Mesendoderm (in vitro differentiated cells): ENCODE results near the gene B3GNT9.
A peak's percentile ranks its signal among the peaks of the same experiment; 100 is the strongest.

Experiments used
- DNase-seq: peaks from one replicate; pipeline ENCODE4 v3.0.0; 2013
- H2AK5ac ChIP-seq: 2 replicates; pipeline ENCODE4 v1.6.1; 2013; ENCODE audit warnings: low read length, inconsistent platforms
- H2BK120ac ChIP-seq: 2 replicates; pipeline ENCODE4 v1.6.1; 2013; ENCODE audit warnings: low read depth, mild to moderate bottlenecking, low read length, moderate library complexity, mixed read lengths
- H2BK15ac ChIP-seq: replicated peaks from 2 replicates; pipeline ENCODE4 v1.6.1; 2013; ENCODE audit warnings: low read depth, mild to moderate bottlenecking, moderate library complexity
- H2BK5ac ChIP-seq: 2 replicates; pipeline ENCODE4 v1.6.1; 2013; ENCODE audit warnings: low read length, inconsistent platforms
- H3K18ac ChIP-seq: 2 replicates; pipeline ENCODE4 v1.6.1; 2013; ENCODE audit warnings: mild to moderate bottlenecking, low read length, mixed read lengths
- H3K23ac ChIP-seq: one replicate; pipeline ENCODE4 v1.6.1; 2013; ENCODE audit warnings: low read length
- H3K27ac ChIP-seq: 2 replicates; pipeline ENCODE4 v1.5.1; 2013; ENCODE audit warnings: low read depth, mild to moderate bottlenecking, inconsistent platforms, low read length, moderate library complexity
- H3K27me3 ChIP-seq: 2 replicates; pipeline ENCODE4 v1.6.1; 2013; ENCODE audit warnings: low read length, control low read depth, mild to moderate bottlenecking, inconsistent platforms; ENCODE audit not compliant: insufficient read depth, poor library complexity
- H3K36me3 ChIP-seq: 2 replicates; pipeline ENCODE4 v1.6.1; 2013; ENCODE audit warnings: low read length, inconsistent platforms; ENCODE audit not compliant: control insufficient read depth, insufficient read depth
- H3K4ac ChIP-seq: one replicate; pipeline ENCODE4 v1.6.1; 2013; ENCODE audit warnings: low read depth, mild to moderate bottlenecking, low read length, moderate library complexity
- H3K4me1 ChIP-seq: 2 replicates; pipeline ENCODE4 v1.6.1; 2013; ENCODE audit warnings: low read depth, low read length, inconsistent platforms; ENCODE audit not compliant: control insufficient read depth
- H3K4me2 ChIP-seq: 2 replicates; pipeline ENCODE4 v1.6.1; 2013; ENCODE audit warnings: low read length
- H3K4me3 ChIP-seq: 2 replicates; pipeline ENCODE4 v1.5.1; 2013; ENCODE audit warnings: mild to moderate bottlenecking, low read length
- H3K56ac ChIP-seq: one replicate; pipeline ENCODE4 v1.6.1; 2013; ENCODE audit warnings: low read length
- H3K79me1 ChIP-seq: 2 replicates; pipeline ENCODE4 v1.6.1; 2013; ENCODE audit warnings: low read length, inconsistent platforms
- H3K79me2 ChIP-seq: 2 replicates; pipeline ENCODE4 v1.6.1; 2013; ENCODE audit warnings: mild to moderate bottlenecking, low read length; ENCODE audit not compliant: control insufficient read depth, insufficient read depth
- H3K9ac ChIP-seq: 2 replicates; pipeline ENCODE4 v1.6.1; 2013; ENCODE audit warnings: low read length, inconsistent platforms
- H4K5ac ChIP-seq: one replicate; pipeline ENCODE4 v1.6.1; 2013; ENCODE audit warnings: low read length
- H4K8ac ChIP-seq: one replicate; pipeline ENCODE4 v1.6.1; 2013; ENCODE audit warnings: low read depth, mild to moderate bottlenecking, control low read depth, low read length, moderate library complexity
- WGBS: extraction: QIAGEN DNeasy Blood & Tissue Kit; methylation state at CpG from one replicate; pipeline ENCODE4 v1.1.7; 2013; ENCODE audit warnings: low lambda C conversion rate, missing lambda C conversion rate; ENCODE audit not compliant: insufficient coverage; ENCODE audit errors: extremely low coverage; 5-methylcytosine and 5-hydroxymethylcytosine counted together

B3GNT9 gene

DNA sequence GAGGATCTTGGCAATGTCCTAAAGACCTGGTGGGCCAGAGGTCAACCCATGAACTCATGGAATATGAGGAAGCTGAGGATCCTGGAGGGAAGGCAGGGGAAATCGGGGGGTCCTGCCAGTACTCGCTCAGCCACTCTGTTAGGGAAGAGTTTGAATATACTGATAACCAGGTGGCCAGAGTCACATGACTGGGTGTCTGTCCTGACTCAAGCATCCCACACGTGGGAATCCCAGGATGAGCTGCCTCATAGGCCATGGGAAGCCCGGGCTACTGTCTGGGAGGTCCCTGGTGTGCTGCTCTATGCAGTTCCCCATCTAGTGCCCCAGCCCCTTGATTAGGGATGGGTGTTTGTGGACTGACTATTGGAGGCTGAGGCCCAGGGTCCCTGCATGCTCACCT, 37.5 kb upstream of the B3GNT9 start:
- Histone ChIP-seq H3K23ac (no peak overlapping the region), H3K9ac (no peak overlapping the region), H3K4me1 (peaks cover 3% of the 10 kb centered on the region), H3K56ac (no peak overlapping the region), H3K36me3 (no peaks in the 10 kb centered on the region), H2BK120ac (no peak overlapping the region), H3K4me2 (no peak overlapping the region), H3K4ac (no peak overlapping the region), H3K27me3 (no peaks in the 10 kb centered on the region), H4K5ac (no peak overlapping the region), H2AK5ac (no peak overlapping the region), H2BK15ac (no peak overlapping the region), H4K8ac (no peak overlapping the region), H3K79me1 (peaks cover 6% of the 10 kb centered on the region), H2BK5ac (no peak overlapping the region), H3K27ac (no peak overlapping the region), H3K4me3 (no peak overlapping the region), H3K79me2 (peaks cover 12% of the 10 kb centered on the region), H3K18ac (no peak overlapping the region)
- DNase-seq = no peak
- WGBS = no CpG with 5 or more reads among the region's 4 CpGs

DNA sequence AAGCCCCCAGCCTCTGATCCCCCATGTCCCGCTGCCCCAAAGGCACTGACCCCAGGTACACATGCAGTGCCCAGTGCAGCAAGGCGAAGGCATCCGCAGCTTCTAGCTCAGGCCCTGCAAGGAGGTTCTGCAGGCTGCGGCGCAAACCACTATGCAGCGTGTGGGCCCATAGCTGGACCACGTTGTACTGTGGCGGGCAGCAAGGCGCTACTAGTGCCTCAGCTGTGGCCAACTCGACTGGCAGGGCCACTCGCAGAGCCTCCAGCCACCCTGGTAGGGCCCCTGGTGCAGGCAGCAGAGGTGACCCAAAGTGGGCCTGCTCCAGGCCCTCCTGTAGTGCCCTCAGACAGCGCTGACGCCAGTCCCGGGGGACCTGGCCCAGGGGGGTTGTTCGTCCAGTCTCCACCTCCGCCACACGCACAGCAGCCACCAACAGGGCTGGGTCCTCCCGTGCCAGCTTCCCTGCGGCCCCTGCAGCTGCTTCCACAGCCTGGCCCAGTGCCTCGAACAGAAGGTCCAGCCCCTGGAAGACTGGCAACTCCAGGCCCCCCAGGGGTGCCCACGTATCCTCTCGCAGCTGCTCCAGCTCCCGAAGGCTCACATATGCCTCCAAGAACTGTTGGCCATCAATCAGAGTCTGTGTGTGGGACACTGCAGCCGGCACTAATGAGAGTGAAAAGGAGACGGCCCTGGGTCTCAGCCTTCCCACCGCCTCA, 36.5 kb upstream of the B3GNT9 start:
- no peak for DNase-seq
- no CpG with 5 or more reads among the region's 26 CpGs for WGBS
- H3K27ac ChIP-seq = no peak overlapping the region
- no peak overlapping the region for H3K4me2 ChIP-seq
- no peak overlapping the region for H3K56ac ChIP-seq
- no peak overlapping the region for H2AK5ac ChIP-seq
- no peak overlapping the region for H4K8ac ChIP-seq
- no peak overlapping the region for H2BK15ac ChIP-seq
- H3K18ac ChIP-seq = no peak overlapping the region
- H3K4me1 ChIP-seq = peaks cover 3% of the 10 kb centered on the region
- H3K79me1 ChIP-seq = peaks cover 4% of the 10 kb centered on the region
- H2BK120ac ChIP-seq = no peak overlapping the region
- no peak overlapping the region for H2BK5ac ChIP-seq
- no peak overlapping the region for H4K5ac ChIP-seq
- H3K23ac ChIP-seq = no peak overlapping the region
- H3K36me3 ChIP-seq = no peaks in the 10 kb centered on the region
- H3K4ac ChIP-seq = no peak overlapping the region
- peaks cover 3% of the 10 kb centered on the region for H3K79me2 ChIP-seq
- no peak overlapping the region for H3K9ac ChIP-seq
- H3K27me3 ChIP-seq = no peaks in the 10 kb centered on the region
- no peak overlapping the region for H3K4me3 ChIP-seq

- no peak overlapping the region for H2BK15ac ChIP-seq
- WGBS = no CpG with 5 or more reads among the region's 5 CpGs
Measured at GRCh38 chr16:67186550-67186950, 35.8 kb upstream of the B3GNT9 start.

DNA sequence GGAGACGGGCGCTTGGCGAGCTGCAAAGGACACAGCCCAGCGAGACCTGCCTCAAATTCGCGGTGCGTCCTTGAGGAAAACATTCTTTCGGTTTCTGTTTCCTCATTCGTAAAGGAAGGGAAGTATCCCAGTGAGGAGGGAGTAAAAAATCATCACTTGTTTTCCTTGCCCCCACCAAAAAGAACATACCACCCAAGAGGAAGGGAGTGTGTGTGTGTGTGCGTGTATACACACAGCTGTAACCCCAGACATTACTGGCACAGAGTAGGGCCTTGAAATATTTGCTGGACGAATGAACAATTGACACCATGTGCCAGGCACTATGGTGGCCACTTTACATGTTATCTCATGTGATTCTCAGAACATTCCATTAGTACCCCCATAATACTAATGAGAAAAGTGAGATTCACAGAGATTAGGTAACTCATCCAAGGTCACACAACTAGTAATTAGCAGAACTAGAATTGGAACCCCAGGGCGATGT, 34.9 kb upstream of the B3GNT9 start:
- H3K27me3 ChIP-seq = no peaks in the 10 kb centered on the region

More at GRCh38 chr16:67186550-67186950, 35.8 kb upstream of the B3GNT9 start:
- Histone ChIP-seq H3K4me2 (no peak overlapping the region), H2BK120ac (no peak overlapping the region), H2AK5ac (no peak overlapping the region), H3K4ac (no peak overlapping the region), H3K9ac (no peak overlapping the region), H3K4me1 (peaks cover 3% of the 10 kb centered on the region), H3K27ac (no peak overlapping the region), H3K27me3 (no peaks in the 10 kb centered on the region), H4K5ac (no peak overlapping the region), H3K56ac (peak overlapping the region; percentile 15), H4K8ac (no peak overlapping the region), H3K4me3 (no peak overlapping the region), H3K36me3 (no peaks in the 10 kb centered on the region), H2BK5ac (no peak overlapping the region), H3K79me1 (peaks cover 4% of the 10 kb centered on the region), H3K23ac (no peak overlapping the region), H3K18ac (no peak overlapping the region), H3K79me2 (no peaks in the 10 kb centered on the region)
- DNase-seq = peak; percentile 88

DNA sequence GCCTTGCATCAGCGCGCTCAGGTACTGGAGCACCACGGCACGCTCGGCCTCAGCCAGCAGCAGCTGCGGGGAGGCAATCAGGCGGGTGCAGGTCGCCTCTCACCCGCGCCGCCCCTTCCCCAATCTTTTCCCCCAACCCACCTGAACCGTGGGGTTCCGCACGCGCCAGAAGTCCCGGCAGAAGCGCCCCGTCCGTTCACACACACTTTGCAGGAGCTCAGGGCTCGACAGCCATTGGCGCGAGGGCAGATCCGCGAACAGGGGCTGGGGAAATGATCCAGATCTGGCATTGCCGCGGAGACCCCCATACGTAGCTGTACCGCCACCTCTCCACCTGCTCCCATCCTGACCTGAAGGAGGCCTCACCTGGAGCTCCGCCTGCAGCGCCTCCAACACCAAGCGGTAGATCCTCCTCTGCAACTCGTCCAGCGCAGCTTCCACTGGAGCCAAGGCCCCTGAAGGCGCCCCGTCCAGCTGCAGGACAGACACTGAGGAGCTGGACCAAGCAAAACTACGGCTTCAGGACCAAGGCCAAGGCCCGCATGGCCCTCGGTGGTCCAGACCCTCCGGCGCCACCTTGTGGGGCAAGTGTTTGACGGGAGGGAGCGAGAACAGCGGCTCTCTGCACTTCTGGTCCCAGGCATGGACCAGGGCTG, 34.3 kb upstream of the B3GNT9 start:
- no peak overlapping the region for H3K18ac ChIP-seq
- DNase-seq = peak; percentile 94
- H2BK5ac ChIP-seq = no peak overlapping the region
- H3K79me1 ChIP-seq = peaks cover 4% of the 10 kb centered on the region
- no peak overlapping the region for H4K8ac ChIP-seq
- peaks cover 3% of the 10 kb centered on the region for H3K4me1 ChIP-seq
- no peaks in the 10 kb centered on the region for H3K27me3 ChIP-seq
- H3K4me3 ChIP-seq = no peak overlapping the region
- H4K5ac ChIP-seq = no peak overlapping the region
- no peaks in the 10 kb centered on the region for H3K79me2 ChIP-seq
- H2BK120ac ChIP-seq = no peak overlapping the region
- H3K56ac ChIP-seq = no peak overlapping the region
- H3K36me3 ChIP-seq = no peaks in the 10 kb centered on the region
- H3K4me2 ChIP-seq = no peak overlapping the region
- no peak overlapping the region for H2AK5ac ChIP-seq
- H3K27ac ChIP-seq = no peak overlapping the region
- no peak overlapping the region for H2BK15ac ChIP-seq
- H3K4ac ChIP-seq = no peak overlapping the region
- H3K9ac ChIP-seq = no peak overlapping the region
- no CpG with 5 or more reads among the region's 43 CpGs for WGBS
- no peak overlapping the region for H3K23ac ChIP-seq

More for the DNA sequence above, 34.9 kb upstream of the B3GNT9 start:
- H4K5ac ChIP-seq = no peak overlapping the region
- no peak overlapping the region for H2BK120ac ChIP-seq
- DNase-seq = no peak
- peaks cover 3% of the 10 kb centered on the region for H3K4me1 ChIP-seq
- peaks cover 4% of the 10 kb centered on the region for H3K79me1 ChIP-seq
- no peak overlapping the region for H3K27ac ChIP-seq
- H3K4me3 ChIP-seq = no peak overlapping the region
- H3K9ac ChIP-seq = no peak overlapping the region
- H2BK15ac ChIP-seq = no peak overlapping the region
- no peaks in the 10 kb centered on the region for H3K36me3 ChIP-seq
- no peak overlapping the region for H2AK5ac ChIP-seq
- no peak overlapping the region for H2BK5ac ChIP-seq
- H3K79me2 ChIP-seq = no peaks in the 10 kb centered on the region
- no CpG with 5 or more reads among the region's 12 CpGs for WGBS
- no peak overlapping the region for H4K8ac ChIP-seq
- H3K4ac ChIP-seq = no peak overlapping the region
- H3K56ac ChIP-seq = no peak overlapping the region
- H3K18ac ChIP-seq = no peak overlapping the region
- H3K23ac ChIP-seq = no peak overlapping the region
- H3K4me2 ChIP-seq = no peak overlapping the region
